Smooth muscle cell (in vitro differentiated cells): ENCODE data around the gene SEMA5B. TPM values are rescaled to one million over a fixed set of nuclear protein-coding genes. Genes with fewer than 3 reads are reported as not detected.

Experiments
- DNase-seq: peaks from one replicate; lab custom pipeline; 2025; ENCODE audit not compliant: unreplicated experiment; lab: John Stamatoyannopoulos, UW
- H2AFZ ChIP-seq: fragments of 200-600 bp; sonication (generic); 2 replicates; pipeline ENCODE4 v1.6.0; 2016; ENCODE audit warnings: antibody characterized with exemption, low read depth, mild to moderate bottlenecking
- H3F3A ChIP-seq: fragments of 200-600 bp; sonication (generic); 2 replicates; pipeline ENCODE4 v1.6.0; 2017; ENCODE audit warnings: antibody characterized with exemption, low read depth
- H3K27ac ChIP-seq: fragments of 200-600 bp; sonication (generic); 2 replicates; pipeline ENCODE4 v1.5.1; 2016; ENCODE audit warnings: low read depth, mild to moderate bottlenecking
- H3K27me3 ChIP-seq: fragments of 200-600 bp; sonication (generic); 2 replicates; pipeline ENCODE4 v1.6.1; 2016; ENCODE audit warnings: low read depth, mild to moderate bottlenecking
- H3K36me3 ChIP-seq: fragments of 200-600 bp; sonication (generic); 2 replicates; pipeline ENCODE4 v1.5.1; 2016; ENCODE audit warnings: low read depth
- H3K4me1 ChIP-seq: fragments of 200-600 bp; sonication (generic); 2 replicates; pipeline ENCODE4 v1.5.1; 2016; ENCODE audit warnings: low read depth
- H3K4me2 ChIP-seq: fragments of 200-600 bp; sonication (generic); 2 replicates; pipeline ENCODE4 v1.6.0; 2016; ENCODE audit warnings: mild to moderate bottlenecking
- H3K4me3 ChIP-seq: fragments of 200-600 bp; sonication (generic); 2 replicates; pipeline ENCODE4 v1.5.1; 2016; ENCODE audit warnings: mild to moderate bottlenecking
- H3K79me2 ChIP-seq: fragments of 200-600 bp; sonication (generic); 2 replicates; pipeline ENCODE4 v1.6.0; 2016; ENCODE audit warnings: low read depth, mild to moderate bottlenecking
- H3K9ac ChIP-seq: fragments of 200-600 bp; sonication (generic); 2 replicates; pipeline ENCODE4 v1.6.0; 2016; ENCODE audit warnings: low read depth
- H3K9me3 ChIP-seq: fragments of 200-600 bp; sonication (generic); replicated peaks from 2 replicates; pipeline ENCODE4 v1.5.1; 2016; ENCODE audit warnings: low read depth
- H4K20me1 ChIP-seq: fragments of 200-600 bp; sonication (generic); 2 replicates; pipeline ENCODE4 v1.6.0; 2016; ENCODE audit warnings: low read depth
- WGBS: methylation state at CpG from one replicate; pipeline ENCODE4 v1.1.7; 2016; ENCODE audit warnings: low lambda C conversion rate; 5-methylcytosine and 5-hydroxymethylcytosine counted together
- polyA plus RNA-seq: library from polyadenylated mRNA; unstranded; fragments of >200 nt; fragmentation: Nextera tagmentation; extraction: Ambion mirVana; gene quantifications from 2 replicates; pipeline ENCODE4 v1.2.1, GENCODE V29; 2016
- total RNA-seq: library from RNA; depleted of rRNA; stranded (reverse); fragments of >200 nt; gene quantifications from 2 replicates; pipeline ENCODE4 v1.2.3, GENCODE V29; 2014
- TF ChIP-seq, protein P1 (sequence below): fragments of 200-600 bp; sonication (generic); IDR thresholded peaks from 2 replicates; pipeline ENCODE4 v1.5.1; 2017; ENCODE audit warnings: borderline replicate concordance, mild to moderate bottlenecking, antibody characterized with exemption; ENCODE audit not compliant: insufficient read depth, poor library complexity, severe bottlenecking

The SEMA5B gene
- total and polyA plus RNA-seq, 2 experiments from 2014 or later, result not detected

DNA sequence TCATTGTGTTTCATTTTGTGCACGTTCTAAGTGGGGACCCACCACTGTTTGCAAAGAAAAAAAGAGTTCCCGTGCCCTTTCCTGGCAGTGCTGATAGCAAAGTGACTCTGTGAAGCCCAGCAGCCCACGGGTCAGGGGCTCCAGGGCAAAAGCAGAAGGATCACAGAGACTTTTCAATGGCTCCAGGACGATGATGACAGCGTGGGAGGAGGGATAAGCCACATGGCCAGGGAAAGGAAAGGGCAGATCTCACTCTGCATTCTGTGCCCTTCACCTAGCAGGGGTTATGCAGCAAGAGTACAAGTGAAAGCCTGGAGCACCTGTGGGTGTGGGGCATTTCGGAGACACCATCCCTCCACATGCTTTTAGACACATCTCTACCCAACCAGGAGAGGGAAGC lies 35.4 kb downstream of the SEMA5B start:
- H3K9ac ChIP-seq, result no peak overlapping the region
- no peak for DNase-seq
- H3K79me2 ChIP-seq, result no peaks in the 10 kb centered on the region
- peaks cover 33% of the 10 kb centered on the region for H3K4me1 ChIP-seq
- peaks cover 7% of the 10 kb centered on the region for H3K27me3 ChIP-seq
- H3K9me3 ChIP-seq, result no peaks in the 10 kb centered on the region
- TF ChIP-seq, protein P1, sequence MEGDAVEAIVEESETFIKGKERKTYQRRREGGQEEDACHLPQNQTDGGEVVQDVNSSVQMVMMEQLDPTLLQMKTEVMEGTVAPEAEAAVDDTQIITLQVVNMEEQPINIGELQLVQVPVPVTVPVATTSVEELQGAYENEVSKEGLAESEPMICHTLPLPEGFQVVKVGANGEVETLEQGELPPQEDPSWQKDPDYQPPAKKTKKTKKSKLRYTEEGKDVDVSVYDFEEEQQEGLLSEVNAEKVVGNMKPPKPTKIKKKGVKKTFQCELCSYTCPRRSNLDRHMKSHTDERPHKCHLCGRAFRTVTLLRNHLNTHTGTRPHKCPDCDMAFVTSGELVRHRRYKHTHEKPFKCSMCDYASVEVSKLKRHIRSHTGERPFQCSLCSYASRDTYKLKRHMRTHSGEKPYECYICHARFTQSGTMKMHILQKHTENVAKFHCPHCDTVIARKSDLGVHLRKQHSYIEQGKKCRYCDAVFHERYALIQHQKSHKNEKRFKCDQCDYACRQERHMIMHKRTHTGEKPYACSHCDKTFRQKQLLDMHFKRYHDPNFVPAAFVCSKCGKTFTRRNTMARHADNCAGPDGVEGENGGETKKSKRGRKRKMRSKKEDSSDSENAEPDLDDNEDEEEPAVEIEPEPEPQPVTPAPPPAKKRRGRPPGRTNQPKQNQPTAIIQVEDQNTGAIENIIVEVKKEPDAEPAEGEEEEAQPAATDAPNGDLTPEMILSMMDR, result no peak
- no peaks in the 10 kb centered on the region for H3K36me3 ChIP-seq
- H4K20me1 ChIP-seq, result no peaks in the 10 kb centered on the region
- no peak overlapping the region for H2AFZ ChIP-seq
- no peak overlapping the region for H3K4me3 ChIP-seq
- H3F3A ChIP-seq, result no peaks in the 10 kb centered on the region
- peak overlapping the region; percentile 17 for H3K4me2 ChIP-seq
- 56% methylated on average over 6 of the region's 6 CpGs for WGBS
- H3K27ac ChIP-seq, result no peak overlapping the region

DNA sequence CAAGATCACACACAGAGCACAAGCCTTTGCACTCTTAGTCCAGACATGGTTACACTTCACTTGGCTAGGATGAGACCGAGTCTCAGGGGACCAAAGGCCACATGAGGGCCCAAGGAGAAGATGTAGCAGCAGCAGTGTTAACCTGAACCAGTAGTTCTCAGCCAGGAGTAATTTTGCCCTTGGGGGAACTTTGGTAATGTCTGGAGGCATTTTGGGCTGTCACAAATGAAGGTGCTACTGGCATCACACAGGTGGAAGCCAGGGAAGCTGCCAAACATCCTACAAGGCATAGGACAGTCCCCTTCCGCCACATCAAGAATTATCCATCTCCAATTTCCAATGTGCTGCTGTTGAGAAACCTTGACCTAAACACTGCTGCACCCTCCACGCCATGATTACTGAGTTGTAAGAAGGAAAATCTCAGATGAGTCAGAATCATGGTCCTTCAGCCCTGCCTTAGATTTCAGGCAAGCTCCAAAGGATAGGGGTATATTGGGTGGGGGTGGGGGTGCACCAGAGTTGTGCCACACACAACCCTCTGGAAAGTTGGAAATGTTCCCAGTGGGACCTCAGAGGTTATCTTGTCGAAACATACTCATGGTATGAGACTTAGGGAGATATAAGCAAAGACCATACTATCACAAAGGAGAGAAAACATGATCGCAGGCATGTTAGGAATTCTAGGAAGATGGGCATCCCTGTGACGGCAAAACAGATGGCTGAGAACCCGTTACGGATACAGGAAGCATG lies 36.2 kb downstream of the SEMA5B start:
- H3K79me2 ChIP-seq, result no peaks in the 10 kb centered on the region
- no peak overlapping the region for H3K9ac ChIP-seq
- TF ChIP-seq, protein P1, result no peak
- no peak for DNase-seq
- H3K4me2 ChIP-seq, result peak overlapping the region; percentile 17
- no peaks in the 10 kb centered on the region for H4K20me1 ChIP-seq
- no peak overlapping the region for H3K27ac ChIP-seq
- H3K4me3 ChIP-seq, result no peak overlapping the region
- WGBS, result 73% methylated on average over 8 of the region's 8 CpGs
- no peaks in the 10 kb centered on the region for H3F3A ChIP-seq
- peaks cover 39% of the 10 kb centered on the region for H3K4me1 ChIP-seq
- no peaks in the 10 kb centered on the region for H3K36me3 ChIP-seq
- H3K9me3 ChIP-seq, result no peaks in the 10 kb centered on the region
- no peak overlapping the region for H2AFZ ChIP-seq
- peaks cover 7% of the 10 kb centered on the region for H3K27me3 ChIP-seq

DNA sequence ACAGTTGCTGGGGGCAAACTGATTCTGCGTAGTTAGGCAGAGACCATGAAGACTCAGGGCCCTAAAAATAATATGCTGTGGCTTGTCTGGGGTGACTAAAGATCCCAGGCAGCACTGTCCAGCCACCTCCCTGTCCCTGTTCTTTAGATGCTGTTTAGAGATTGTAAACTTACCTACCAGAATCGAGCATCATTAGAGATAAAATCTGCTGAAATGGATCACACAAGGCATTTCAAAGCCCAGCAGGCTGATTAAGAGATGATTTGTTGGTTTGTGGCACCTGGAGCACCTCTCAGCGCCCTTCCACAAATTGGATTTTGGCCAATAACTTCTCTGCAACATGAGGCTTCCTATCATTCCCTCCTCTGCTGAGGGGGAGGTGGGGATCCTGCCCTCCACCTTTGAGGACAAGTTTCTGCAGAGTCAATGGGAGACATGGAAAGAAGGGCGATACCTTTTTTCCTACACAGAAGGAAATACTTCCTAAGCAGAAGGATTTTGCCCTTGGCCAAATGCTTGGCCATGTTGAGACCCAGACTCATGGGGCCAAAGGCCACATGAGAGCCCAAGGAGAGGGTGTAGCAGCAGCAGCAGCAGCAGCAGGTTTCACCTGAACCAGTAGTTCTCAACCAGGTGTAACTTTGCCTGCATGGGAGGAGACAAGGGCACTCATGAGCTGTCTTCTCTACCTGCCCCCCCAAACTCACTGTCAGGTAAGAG lies 37.5 kb downstream of the SEMA5B start:
- H3K79me2 ChIP-seq, result no peaks in the 10 kb centered on the region
- 84% methylated on average over 4 of the region's 4 CpGs for WGBS
- H3K4me2 ChIP-seq, result no peak overlapping the region
- no peak overlapping the region for H2AFZ ChIP-seq
- H3F3A ChIP-seq, result no peaks in the 10 kb centered on the region
- H3K4me3 ChIP-seq, result no peak overlapping the region
- H3K9ac ChIP-seq, result no peak overlapping the region
- TF ChIP-seq, protein P1, result no peak
- H4K20me1 ChIP-seq, result no peaks in the 10 kb centered on the region
- peaks cover 17% of the 10 kb centered on the region for H3K27me3 ChIP-seq
- H3K27ac ChIP-seq, result no peak overlapping the region
- H3K9me3 ChIP-seq, result no peaks in the 10 kb centered on the region
- DNase-seq, result no peak
- H3K36me3 ChIP-seq, result no peaks in the 10 kb centered on the region
- peaks cover 51% of the 10 kb centered on the region for H3K4me1 ChIP-seq

DNA sequence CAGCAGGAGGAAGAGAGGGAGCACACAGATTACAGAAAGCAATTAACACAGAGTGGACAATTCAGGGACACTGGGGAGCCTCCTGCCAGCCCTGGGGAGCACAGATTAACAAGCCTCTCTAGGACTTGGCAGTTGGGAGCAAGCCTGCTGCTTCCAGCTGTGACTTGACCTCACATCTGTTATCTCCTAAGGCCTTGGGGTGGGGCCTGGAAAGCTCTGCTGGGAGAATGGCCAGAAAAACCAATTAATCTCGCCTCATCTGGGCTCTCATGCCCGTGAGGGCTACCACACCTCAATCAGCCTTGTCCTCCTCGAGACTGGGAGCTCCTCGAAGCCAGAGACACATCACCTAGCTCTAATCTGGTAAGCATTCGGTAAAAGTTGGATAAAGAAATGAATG lies 39.1 kb downstream of the SEMA5B start:
- WGBS, result 70% methylated on average over 5 of the region's 5 CpGs

More for the DNA sequence above, 39.1 kb downstream of the SEMA5B start:
- no peak overlapping the region for H3K4me3 ChIP-seq
- TF ChIP-seq, protein P1, result no peak
- peaks cover 59% of the 10 kb centered on the region for H3K4me1 ChIP-seq
- H3K9ac ChIP-seq, result no peak overlapping the region
- no peaks in the 10 kb centered on the region for H3K36me3 ChIP-seq
- no peaks in the 10 kb centered on the region for H3K79me2 ChIP-seq
- peaks cover 22% of the 10 kb centered on the region for H3K27me3 ChIP-seq
- no peaks in the 10 kb centered on the region for H3K9me3 ChIP-seq
- no peak for DNase-seq
- H4K20me1 ChIP-seq, result no peaks in the 10 kb centered on the region
- H3K4me2 ChIP-seq, result no peak overlapping the region
- H3K27ac ChIP-seq, result no peak overlapping the region
- no peak overlapping the region for H2AFZ ChIP-seq
- no peaks in the 10 kb centered on the region for H3F3A ChIP-seq
